Cortex of kidney (tissue), 1 donor: Measurements from ENCODE around the gene ABCF2.

Source experiments
- DNase-seq: peaks from one replicate; lab custom pipeline; 2025; lab: John Stamatoyannopoulos, UW

Gene ABCF2

GRCh38 chr7:151242159-151243044, 15.4 kb upstream of the ABCF2 start:
- no peak for DNase-seq

GRCh38 chr7:151241755-151242096, 14.7 kb upstream of the ABCF2 start:
- no peak for DNase-seq

DNA sequence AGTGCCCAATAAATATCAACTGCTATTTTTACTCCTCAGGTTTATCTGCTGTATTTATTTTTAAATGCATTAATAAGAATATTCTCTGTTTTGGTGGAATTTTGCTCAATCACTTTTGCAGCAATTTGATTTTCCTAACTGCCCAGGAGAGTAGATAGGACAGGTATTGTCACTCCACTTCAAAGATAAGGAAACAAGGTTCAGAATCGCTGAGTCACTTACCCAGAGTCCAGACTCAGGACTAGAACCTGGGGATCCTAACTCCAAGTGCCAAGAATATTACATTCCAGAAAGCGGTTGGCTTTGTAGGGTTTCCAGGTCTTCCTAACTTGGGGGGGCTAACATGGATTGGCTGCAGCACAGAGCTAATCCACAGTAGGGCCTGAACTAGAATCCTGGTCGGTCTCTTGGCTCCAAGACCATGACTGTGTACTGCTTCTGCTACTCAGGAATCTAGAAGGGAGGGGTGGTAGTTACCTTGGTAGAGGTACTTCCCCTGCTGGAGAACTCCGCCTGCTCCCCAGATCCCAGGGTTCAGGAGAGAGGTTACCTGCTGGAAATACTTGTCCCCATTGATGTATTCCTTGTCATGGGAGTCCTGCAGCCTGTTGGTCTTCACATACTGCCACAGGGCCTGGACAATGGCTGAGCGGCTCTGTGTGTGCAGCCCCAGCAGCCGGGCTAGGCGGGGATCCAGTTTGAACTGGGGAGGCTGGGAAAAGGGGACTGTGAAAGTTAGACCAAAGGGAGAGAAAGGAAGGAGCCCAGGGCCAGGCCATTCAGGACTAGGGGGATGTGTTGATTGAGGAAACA, 14.1 kb upstream of the ABCF2 start:
- no peak for DNase-seq

DNA sequence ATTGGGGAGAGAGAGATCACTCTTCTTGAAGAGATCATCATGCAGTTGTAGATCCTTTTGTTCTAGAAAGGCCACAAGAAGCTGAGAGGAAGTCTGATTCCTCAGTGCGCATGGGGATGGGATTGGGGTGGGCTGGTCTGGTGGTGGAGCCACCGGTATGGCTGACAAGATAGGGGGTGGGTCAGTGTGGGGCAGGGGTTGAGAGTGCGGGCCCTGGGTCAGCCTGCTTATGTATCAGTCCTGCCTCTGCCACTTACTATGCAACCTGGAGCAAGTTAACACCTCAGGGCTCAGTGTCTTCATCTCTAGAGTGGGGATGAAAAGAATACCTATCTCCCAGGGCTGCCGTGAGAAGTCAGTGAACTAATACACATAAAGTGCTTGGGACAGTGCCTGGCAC, 13.5 kb upstream of the ABCF2 start:
- no peak for DNase-seq

DNA sequence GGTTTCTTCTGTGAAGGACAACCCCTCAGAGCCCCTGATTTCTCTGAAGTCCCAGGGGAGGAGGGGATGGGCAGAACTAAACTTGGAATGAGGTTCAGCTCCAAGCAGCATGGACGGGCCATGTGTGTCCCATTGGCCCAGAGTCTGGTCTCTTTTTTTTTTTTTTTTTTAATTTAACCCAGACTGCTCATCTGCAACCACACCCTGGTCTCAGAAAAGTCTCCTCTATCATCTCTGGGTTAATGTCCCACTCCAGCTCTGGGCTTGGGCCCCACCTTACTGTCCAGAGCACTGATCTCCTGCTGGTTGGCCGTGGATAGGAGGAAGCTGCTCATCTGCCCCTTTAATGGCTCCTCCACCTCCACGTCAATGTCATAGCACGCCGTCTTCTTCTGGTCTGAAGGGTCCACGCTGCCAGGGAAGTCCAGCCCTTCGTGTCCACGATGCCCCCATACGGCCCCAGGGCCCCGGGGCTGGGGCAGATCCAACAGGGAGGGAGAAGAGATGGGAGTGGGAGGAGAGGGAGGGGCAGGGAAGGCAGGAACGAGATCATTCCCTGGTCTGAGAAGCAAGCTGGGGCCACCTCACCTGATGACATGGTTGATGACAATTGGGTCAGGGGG, 12.9 kb upstream of the ABCF2 start:
- no peak for DNase-seq

DNA sequence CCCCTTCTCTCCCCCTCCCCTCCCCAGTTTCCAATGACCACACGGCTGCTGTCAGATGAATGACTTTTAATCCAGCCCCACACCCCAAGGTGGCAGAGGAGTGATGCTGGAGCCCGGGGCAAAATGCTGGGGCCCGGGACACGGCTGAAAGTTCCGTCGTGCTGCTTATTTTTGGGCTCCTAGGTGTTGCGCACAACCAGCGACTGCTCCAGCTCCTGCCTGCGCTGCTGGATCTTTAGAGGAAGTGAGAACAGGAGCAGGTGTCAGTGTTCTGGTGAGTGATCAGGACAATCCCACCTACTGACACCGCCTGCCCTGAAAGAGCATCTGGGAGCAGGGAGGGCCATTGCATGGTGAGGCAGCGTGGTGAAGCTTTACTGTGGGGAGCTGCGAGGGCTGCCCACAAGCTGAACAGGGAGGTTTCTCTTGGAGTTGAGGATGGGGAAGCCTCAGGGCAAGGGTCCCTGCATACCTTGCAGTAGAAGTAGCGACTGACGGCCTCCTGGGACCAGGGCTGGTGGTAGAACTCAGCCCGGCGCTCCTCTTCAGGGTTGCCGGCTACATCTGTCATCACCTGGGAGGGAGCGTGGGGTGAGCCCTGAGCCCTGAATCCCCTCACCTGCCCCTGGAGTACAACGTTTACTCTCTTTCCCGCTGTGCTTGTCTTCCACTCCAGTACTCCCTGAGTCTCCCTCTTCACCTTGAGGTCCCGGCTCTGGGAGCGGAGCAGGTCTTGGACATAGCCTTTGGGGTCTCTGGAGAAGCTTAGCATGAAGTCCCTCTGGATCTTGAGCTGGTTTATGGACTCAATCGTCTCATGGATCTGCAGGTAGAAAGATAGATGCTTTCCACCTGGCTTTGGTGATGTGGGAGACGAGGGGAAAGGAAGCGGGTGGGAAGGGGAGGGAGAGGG, 12.2 kb upstream of the ABCF2 start:
- no peak for DNase-seq

DNA sequence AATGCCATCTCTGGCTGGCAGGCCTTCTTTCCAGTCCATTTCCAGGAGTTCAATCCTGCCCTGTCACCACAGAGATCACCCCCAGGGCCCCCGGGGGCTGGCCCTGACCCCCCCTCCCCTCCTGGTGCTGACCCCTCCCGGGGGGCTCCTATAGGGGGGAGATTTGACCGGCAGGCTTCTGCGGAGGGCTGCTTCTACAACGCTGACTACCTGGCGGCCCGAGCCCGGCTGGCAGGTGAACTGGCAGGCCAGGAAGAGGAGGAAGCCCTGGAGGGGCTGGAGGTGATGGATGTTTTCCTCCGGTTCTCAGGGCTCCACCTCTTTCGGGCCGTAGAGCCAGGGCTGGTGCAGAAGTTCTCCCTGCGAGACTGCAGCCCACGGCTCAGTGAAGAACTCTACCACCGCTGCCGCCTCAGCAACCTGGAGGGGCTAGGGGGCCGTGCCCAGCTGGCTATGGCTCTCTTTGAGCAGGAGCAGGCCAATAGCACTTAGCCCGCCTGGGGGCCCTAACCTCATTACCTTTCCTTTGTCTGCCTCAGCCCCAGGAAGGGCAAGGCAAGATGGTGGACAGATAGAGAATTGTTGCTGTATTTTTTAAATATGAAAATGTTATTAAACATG, 11.3 kb upstream of the ABCF2 start:
- no peak for DNase-seq

DNA sequence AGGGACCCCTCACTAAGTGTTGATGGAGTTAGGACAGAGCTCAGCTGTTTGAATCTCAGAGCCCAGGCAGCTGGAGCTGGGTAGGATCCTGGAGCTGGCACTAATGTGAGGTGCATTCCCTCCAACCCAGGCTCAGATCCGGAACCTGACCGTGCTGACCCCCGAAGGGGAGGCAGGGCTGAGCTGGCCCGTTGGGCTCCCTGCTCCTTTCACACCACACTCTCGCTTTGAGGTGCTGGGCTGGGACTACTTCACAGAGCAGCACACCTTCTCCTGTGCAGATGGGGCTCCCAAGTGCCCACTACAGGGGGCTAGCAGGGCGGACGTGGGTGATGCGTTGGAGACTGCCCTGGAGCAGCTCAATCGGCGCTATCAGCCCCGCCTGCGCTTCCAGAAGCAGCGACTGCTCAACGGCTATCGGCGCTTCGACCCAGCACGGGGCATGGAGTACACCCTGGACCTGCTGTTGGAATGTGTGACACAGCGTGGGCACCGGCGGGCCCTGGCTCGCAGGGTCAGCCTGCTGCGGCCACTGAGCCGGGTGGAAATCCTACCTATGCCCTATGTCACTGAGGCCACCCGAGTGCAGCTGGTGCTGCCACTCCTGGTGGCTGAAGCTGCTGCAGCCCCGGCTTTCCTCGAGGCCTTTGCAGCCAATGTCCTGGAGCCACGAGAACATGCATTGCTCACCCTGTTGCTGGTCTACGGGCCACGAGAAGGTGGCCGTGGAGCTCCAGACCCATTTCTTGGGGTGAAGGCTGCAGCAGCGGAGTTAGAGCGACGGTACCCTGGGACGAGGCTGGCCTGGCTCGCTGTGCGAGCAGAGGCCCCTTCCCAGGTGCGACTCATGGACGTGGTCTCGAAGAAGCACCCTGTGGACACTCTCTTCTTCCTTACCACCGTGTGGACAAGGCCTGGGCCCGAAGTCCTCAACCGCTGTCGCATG, 10.5 kb upstream of the ABCF2 start:
- DNase-seq, result no peak

DNA sequence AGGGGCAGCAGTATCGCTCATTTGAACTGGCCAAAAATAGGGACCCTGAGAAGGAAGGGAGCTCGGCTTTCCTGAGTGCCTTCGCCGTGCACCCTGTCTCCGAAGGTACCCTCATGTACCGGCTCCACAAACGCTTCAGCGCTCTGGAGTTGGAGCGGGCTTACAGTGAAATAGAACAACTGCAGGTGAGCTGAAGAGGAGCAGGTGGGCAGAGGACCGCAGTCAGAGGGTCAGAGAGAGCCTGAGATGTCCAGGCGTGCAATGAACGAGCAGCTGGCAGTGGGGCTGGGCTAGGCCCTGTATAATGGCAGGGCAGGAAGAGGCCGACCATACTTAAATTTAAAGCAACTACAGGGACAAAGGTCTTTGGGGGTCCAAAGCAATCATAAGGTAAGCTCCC, 9.4 kb upstream of the ABCF2 start:
- DNase-seq, result no peak

DNA sequence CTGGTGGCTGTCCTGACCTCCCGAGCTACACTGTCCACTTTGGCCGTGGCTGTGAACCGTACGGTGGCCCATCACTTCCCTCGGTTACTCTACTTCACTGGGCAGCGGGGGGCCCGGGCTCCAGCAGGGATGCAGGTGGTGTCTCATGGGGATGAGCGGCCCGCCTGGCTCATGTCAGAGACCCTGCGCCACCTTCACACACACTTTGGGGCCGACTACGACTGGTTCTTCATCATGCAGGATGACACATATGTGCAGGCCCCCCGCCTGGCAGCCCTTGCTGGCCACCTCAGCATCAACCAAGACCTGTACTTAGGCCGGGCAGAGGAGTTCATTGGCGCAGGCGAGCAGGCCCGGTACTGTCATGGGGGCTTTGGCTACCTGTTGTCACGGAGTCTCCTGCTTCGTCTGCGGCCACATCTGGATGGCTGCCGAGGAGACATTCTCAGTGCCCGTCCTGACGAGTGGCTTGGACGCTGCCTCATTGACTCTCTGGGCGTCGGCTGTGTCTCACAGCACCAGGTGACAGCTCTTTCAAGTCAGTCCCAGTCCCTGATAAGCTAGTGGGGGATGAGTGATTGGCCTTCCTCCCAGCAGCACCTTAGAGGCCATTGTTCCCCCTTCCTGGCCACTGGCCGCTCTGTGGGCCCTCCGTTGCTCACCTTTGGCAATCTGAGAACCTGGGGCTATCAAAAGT, 8.2 kb upstream of the ABCF2 start:
- no peak for DNase-seq

- no peak for DNase-seq
Measured at GRCh38 chr7:151233804-151234203, 6.8 kb upstream of the ABCF2 start.

GRCh38 chr7:151232917-151233701, 6.1 kb upstream of the ABCF2 start:
- no peak for DNase-seq

- DNase-seq, result peak; percentile 21
Measured at GRCh38 chr7:151232091-151232916, 5.3 kb upstream of the ABCF2 start, which contains the start of gene CHPF2. Gene CHPF2, plus strand, starts transcription at chr7:151232483. Its CDS starts 1,529 bp downstream, at chr7:151234012.

- no peak for DNase-seq
Measured at GRCh38 chr7:151231080-151231479, 4.1 kb upstream of the ABCF2 start.

GRCh38 chr7:151229249-151229648, 2.2 kb upstream of the ABCF2 start:
- DNase-seq, result no peak

DNA sequence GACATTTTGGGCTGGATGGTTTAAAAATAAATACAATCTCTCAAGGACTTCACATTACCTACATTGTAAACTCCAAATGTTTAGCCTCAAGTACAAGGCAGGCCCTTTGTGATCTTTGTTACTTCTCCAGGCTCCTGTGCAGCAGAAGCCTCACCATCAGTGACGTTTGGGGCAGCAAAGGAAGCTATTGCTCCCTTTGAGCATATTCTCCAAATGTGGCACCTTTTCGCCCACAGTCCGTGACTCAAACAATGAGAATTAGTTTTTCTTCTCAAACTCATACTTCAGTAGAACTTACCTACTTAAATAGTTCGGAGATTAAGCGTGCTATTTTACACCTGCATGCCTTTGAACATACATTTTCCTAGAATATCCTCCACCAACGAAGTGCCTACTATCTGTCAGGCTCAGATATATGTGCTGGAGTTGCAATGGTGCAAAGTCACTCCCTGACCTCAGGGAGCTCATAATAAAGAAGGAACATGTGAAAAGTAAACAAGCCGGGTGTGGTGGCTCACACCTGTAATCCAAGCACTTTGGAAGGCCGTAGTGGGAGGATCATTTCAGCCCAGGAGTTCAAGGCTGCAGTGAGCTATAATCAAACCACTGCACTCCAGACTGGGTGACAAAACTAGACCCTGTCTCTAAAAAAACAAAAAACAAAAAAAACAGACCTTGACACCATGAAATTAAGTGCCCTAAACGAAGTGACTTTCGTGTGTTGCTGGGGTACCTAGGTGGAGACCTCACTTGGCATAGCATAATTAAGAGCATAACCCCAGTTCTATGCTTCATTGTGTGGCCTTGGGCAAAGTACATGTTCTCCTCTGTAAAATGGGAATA, 1.2 kb upstream of the ABCF2 start:
- no peak for DNase-seq

DNA sequence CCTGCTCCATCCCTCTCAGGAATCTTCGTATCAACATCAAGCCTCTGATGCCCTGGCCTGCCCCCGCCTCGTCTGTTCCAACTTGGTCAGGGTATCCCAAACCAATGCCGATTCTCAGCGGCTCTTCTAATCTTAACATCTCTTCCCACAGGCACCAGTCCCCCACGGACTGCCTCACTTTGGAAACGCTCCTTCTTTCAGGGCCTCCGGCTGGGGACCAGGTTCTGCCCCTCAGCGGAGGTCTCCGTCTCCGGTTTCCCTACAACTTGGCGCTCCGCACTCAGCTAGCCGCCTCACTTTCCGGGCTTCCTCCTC, 488 bp downstream of the ABCF2 start:
- no peak for DNase-seq
